ENCODE data around the gene PDE6H.

- TF ChIP-seq CTCF (conservative IDR thresholded peaks at IDR 0.05; ENCODE audit: low read depth, low read length) (no peak), EZH2 (IDR thresholded peaks at IDR 0.05; ENCODE audit: low read length, unreplicated experiment) (no peak)
Measured at GRCh38 chr12:14965221-14965620, 7.6 kb upstream of the PDE6H start.

Measured in PC-3 (cell line).